ENCODE results near the gene DEDD2.

The DEDD2 gene

DNA sequence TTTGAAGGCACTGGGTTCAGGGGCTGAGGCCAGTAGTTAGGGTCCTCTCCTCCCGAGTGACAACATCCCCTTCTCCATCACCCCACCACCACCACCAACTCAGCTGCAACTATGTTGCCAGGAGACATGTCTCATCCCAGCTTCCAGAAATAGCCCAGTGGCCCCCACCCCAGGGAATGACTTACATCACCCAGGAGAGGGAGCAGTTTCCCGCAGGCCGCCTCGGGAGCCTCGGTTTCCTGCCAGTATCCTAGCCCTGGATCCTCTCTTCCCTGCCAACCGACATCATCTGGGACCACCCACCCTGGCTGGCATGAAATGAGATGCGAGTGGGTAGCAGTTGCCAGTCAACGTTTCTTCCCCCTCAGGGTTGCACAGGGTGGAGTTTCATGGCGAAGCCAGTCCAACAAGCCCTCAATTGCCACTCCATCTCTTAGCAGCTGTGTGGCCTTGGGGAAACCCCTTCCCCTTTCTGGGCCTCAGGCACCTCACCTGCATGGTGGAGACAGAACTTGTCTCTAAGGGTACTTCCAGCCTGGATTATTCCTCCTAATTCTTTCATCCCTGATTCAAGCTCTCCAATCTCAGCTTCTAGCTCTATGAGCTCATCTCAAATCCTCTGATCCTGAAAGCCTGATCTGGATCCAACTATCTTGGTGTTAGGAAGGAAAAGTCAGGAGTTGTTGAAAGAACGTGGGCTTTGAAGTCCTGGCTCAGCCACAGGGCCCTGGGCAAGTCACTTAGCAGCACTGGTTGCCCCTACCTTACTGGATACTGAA, 28.9 kb upstream of the DEDD2 start:
- TF ChIP-seq, protein P1, sequence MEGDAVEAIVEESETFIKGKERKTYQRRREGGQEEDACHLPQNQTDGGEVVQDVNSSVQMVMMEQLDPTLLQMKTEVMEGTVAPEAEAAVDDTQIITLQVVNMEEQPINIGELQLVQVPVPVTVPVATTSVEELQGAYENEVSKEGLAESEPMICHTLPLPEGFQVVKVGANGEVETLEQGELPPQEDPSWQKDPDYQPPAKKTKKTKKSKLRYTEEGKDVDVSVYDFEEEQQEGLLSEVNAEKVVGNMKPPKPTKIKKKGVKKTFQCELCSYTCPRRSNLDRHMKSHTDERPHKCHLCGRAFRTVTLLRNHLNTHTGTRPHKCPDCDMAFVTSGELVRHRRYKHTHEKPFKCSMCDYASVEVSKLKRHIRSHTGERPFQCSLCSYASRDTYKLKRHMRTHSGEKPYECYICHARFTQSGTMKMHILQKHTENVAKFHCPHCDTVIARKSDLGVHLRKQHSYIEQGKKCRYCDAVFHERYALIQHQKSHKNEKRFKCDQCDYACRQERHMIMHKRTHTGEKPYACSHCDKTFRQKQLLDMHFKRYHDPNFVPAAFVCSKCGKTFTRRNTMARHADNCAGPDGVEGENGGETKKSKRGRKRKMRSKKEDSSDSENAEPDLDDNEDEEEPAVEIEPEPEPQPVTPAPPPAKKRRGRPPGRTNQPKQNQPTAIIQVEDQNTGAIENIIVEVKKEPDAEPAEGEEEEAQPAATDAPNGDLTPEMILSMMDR (conservative IDR thresholded peaks at IDR 0.05; ENCODE audit: low read depth, low read length): peak; percentile 81
- no peak overlapping the region for H3K4me3 ChIP-seq (ENCODE audit: low read depth, low read length)
- DNase-seq (ENCODE audit: low read depth): peak; percentile 83

DNA sequence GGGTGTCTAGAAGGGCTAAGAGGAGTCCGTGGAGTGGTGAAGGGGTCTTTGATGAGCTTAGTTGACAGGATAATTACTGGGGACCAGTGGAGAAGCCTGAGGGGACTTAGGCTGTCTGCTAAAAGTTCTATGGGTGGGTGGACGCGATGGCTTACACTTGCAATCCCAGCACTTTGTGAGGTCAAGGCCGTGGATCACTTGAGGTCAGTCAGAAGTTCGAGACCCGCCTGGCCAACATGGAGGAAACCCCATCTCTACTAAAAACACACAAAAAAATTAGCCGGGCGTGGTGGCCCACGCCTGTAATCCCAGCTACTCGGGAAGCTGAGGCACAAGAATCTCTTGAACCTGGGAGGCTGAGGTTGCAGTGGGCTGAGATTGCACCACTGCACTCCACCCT, 27.8 kb upstream of the DEDD2 start:
- TF ChIP-seq, protein P1 (conservative IDR thresholded peaks at IDR 0.05; ENCODE audit: low read depth, low read length): no peak
- no peak overlapping the region for H3K4me3 ChIP-seq (ENCODE audit: low read depth, low read length)
- no peak for DNase-seq (ENCODE audit: low read depth)

DNA sequence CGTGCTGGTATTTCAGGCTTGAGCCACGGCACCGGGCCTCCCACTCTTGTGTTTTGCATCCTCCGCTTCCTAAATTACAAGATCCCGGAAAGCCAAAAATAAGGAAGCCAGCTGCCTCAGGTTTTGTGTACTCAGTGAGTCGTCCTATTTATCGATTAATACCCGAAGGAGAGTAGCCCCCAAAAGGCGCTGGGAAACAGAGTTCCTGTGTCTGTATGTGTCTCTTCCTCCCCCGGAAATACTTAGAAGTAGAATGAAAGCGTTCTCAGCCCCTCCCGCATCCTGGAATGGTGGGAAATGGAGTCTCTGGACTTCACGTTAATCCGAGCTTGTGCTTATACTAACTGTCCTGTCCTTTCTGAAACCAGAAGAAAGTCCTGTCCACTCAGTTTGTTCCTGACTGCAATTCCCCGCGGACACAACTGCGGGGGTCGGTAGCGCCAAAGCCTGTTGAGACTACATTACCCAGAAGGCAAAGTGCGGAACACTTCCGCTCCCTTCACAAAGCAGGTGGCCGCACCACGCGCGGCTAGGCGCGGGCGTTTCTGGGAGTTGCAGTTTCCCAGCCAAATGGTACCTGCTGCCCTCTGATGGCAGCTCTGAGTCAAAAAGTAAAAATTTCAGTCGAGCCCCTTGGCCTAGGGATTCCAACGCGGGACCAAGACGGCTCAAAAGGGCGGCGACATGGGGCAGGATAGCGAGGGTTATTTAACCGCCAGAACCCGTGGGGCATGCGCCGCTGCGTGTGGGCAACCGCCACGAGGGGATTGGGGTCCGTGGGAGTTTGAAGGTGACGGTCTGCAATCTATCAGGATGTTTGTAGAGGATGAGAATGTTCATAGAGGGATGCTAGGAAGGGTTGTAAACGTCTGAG, 27.1 kb upstream of the DEDD2 start:
- DNase-seq (ENCODE audit: low read depth): peak; percentile 95
- H3K4me3 ChIP-seq (ENCODE audit: low read depth, low read length): peak overlapping the region; percentile 60
- TF ChIP-seq, protein P1 (conservative IDR thresholded peaks at IDR 0.05; ENCODE audit: low read depth, low read length): peak; percentile 75

DNA sequence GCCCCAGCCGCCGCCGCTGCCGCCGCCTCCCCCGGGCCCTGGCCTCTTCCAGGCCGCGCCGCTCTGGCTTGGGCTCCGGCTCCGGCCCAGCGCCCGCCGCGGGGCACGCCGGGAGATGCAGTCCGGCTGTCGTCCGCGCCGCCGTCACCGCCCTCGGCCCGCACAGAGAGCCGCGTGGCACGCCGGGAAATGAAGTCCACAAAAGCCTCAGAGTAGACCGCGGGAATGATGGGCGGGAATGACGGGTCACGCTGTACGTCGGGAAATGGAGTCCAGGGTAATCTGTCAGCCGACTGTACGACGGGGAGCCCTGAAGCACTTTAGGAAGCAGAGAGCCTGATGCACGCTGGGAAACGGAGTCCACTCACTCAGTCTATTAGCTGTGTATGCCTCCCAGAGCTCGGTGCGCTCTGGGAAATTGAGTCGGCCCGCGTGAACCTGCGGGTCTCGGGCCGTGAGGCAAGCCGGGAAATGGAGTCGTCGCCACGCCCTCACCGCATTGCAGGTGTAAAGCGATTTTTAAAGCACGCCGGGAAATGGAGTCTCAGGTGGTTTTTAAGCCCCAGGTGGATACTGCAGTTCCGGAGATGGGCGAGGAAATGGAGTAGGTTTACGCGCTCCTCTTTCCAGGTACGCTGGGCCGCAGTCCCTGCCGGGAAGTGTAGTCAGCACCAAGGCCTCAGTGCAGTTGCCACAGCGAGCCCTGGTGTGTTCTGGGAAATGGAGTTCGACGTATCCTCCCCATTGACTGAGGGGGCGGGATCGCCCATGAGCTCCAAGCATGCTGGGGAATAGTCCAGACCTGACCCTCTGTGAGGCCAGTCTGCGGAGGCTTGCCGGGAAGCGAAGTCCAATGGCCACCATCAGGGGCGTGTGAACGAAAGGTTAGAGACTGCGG, 25.3 kb upstream of the DEDD2 start, which contains the start of gene GSK3A:
GSK3A (minus strand) TSS at position 91 of the 898 bp plus-strand sequence. CDS start 137 bp downstream, outside the sequence.
- peak within 1 kb of the TSS; percentile 60 for H3K4me3 ChIP-seq (ENCODE audit: low read depth, low read length)
- DNase-seq (ENCODE audit: low read depth): peak; percentile 100
- TF ChIP-seq, protein P1 (conservative IDR thresholded peaks at IDR 0.05; ENCODE audit: low read depth, low read length): no peak

DNA sequence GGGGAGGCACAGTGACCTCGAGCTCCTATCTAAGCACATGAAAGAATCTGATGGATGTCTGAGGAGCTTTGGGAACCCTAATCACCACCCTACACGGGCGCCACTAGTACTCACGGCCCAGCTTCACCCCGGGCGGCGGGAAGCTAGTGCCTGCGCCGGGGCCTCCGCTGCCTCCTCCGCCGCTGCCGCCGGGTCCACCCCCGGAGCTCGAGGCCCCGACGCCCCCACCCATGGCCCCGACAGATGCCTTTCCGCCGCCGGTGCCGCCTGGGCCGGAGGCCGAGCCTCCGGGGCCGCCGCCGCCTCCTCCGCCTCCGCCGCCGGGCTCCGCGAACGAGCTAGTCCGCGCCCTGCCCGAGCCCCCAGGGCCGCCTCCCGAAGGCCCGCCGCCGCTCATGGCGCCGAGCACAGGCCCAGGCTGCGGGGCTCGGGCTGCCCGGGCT, 24.6 kb upstream of the DEDD2 start:
- DNase-seq (ENCODE audit: low read depth): peak; percentile 14
- TF ChIP-seq, protein P1 (conservative IDR thresholded peaks at IDR 0.05; ENCODE audit: low read depth, low read length): no peak
- H3K4me3 ChIP-seq (ENCODE audit: low read depth, low read length): peak overlapping the region; percentile 60

DNA sequence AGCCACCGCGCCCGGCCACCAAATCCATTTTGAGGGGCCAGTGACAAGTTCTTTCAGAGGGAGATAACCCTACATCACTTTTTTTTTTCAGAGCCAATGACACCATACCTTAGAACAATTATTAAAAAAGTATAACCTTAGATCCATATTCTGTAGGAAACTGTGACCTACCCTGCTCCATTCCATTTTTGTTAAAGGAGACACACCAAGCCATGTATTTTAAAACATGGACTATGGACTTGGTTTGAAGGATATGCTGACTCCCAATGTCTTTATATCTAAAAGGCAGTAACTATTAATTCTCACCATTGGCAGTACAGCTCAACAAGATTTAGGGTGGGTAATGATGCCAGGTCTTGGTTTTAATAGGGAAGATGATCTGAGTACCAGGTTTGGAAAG, 23.8 kb upstream of the DEDD2 start:
- TF ChIP-seq, protein P1 (conservative IDR thresholded peaks at IDR 0.05; ENCODE audit: low read depth, low read length): no peak

More for the DNA sequence above, 23.8 kb upstream of the DEDD2 start:
- DNase-seq (ENCODE audit: low read depth): no peak
- peak overlapping the region; percentile 60 for H3K4me3 ChIP-seq (ENCODE audit: low read depth, low read length)

Data from choroid plexus epithelial cell (primary cell).